ENCODE measurements around the gene SPEM3.

Gene SPEM3

GRCh38 chr17:7428557-7428956, at the start of gene SPEM3:
TSS of gene SPEM3 (plus strand) at chr17:7428857. CDS start at chr17:7428903, 46 bp downstream.
- Histone ChIP-seq H3K4me1 (ENCODE audit: insufficient read depth, low read length) (no peaks in the 10 kb centered on the region), H3K27me3 (ENCODE audit: control insufficient read depth in 1 of 2, insufficient read depth in 2 of 2, low read length in 2 of 2) (peaks cover 0 to 7% of the 10 kb centered on the region in 2 donors), H3K4me3 (ENCODE audit: low read depth in 1 of 2, low read length in 2 of 2) (no peak within 1 kb of the TSS), H3K9ac (ENCODE audit: low read length) (no peak within 1 kb of the TSS), H3K27ac (ENCODE audit: low read depth, low read length) (no peak within 1 kb of the TSS), H3K9me3 (ENCODE audit: low read length) (no peaks in the 10 kb centered on the region), H3K36me3 (ENCODE audit: insufficient read depth, low read length) (no peaks in the 10 kb centered on the region)

GRCh38 chr17:7379134-7379533, 49.5 kb upstream of the SPEM3 start:
- Histone ChIP-seq H3K9ac (ENCODE audit: low read length) (no peak overlapping the region), H3K9me3 (ENCODE audit: low read length) (no peaks in the 10 kb centered on the region), H3K4me3 (ENCODE audit: low read depth in 1 of 2, low read length in 2 of 2) (no peak overlapping the region), H3K27me3 (ENCODE audit: control insufficient read depth in 1 of 2, insufficient read depth in 2 of 2, low read length in 2 of 2) (no peaks in the 10 kb centered on the region), H3K27ac (ENCODE audit: low read depth, low read length) (no peak overlapping the region), H3K4me1 (ENCODE audit: insufficient read depth, low read length) (peaks cover 21% of the 10 kb centered on the region), H3K36me3 (ENCODE audit: insufficient read depth, low read length) (no peaks in the 10 kb centered on the region)

- Histone ChIP-seq H3K9me3 (ENCODE audit: low read length) (no peaks in the 10 kb centered on the region), H3K9ac (ENCODE audit: low read length) (no peak overlapping the region), H3K4me3 (ENCODE audit: low read depth in 1 of 2, low read length in 2 of 2) (peak overlapping the region; percentile 57 to 69), H3K27ac (ENCODE audit: low read depth, low read length) (peak overlapping the region; percentile 37), H3K36me3 (ENCODE audit: insufficient read depth, low read length) (no peaks in the 10 kb centered on the region), H3K27me3 (ENCODE audit: control insufficient read depth in 1 of 2, insufficient read depth in 2 of 2, low read length in 2 of 2) (no peaks in the 10 kb centered on the region), H3K4me1 (ENCODE audit: insufficient read depth, low read length) (peaks cover 21% of the 10 kb centered on the region)
These were observed 48.3 kb upstream of the SPEM3 start for GRCh38 chr17:7380321-7380720.

GRCh38 chr17:7380855-7381683, 47.6 kb upstream of the SPEM3 start, which contains the start of gene TNK1:
TSS of gene TNK1 (plus strand) at chr17:7381089. CDS start at chr17:7382927, 1,838 bp downstream.
- no peak within 1 kb of the TSS for H3K9ac ChIP-seq (ENCODE audit: low read length)
- no peaks in the 10 kb centered on the region for H3K9me3 ChIP-seq (ENCODE audit: low read length)
- H3K27ac ChIP-seq (ENCODE audit: low read depth, low read length): peak within 1 kb of the TSS; percentile 37
- H3K4me3 ChIP-seq (ENCODE audit: low read depth in 1 of 2, low read length in 2 of 2): peak within 1 kb of the TSS; percentile 57 to 69
- H3K27me3 ChIP-seq (ENCODE audit: control insufficient read depth in 1 of 2, insufficient read depth in 2 of 2, low read length in 2 of 2): no peaks in the 10 kb centered on the region
- peaks cover 21% of the 10 kb centered on the region for H3K4me1 ChIP-seq (ENCODE audit: insufficient read depth, low read length)
- no peaks in the 10 kb centered on the region for H3K36me3 ChIP-seq (ENCODE audit: insufficient read depth, low read length)

- peaks cover 21% of the 10 kb centered on the region for H3K4me1 ChIP-seq (ENCODE audit: insufficient read depth, low read length)
- H3K9ac ChIP-seq (ENCODE audit: low read length): no peak overlapping the region
- no peak overlapping the region for H3K27ac ChIP-seq (ENCODE audit: low read depth, low read length)
- no peaks in the 10 kb centered on the region for H3K36me3 ChIP-seq (ENCODE audit: insufficient read depth, low read length)
- H3K27me3 ChIP-seq (ENCODE audit: control insufficient read depth in 1 of 2, insufficient read depth in 2 of 2, low read length in 2 of 2): no peaks in the 10 kb centered on the region
- no peaks in the 10 kb centered on the region for H3K9me3 ChIP-seq (ENCODE audit: low read length)
- H3K4me3 ChIP-seq (ENCODE audit: low read depth in 1 of 2, low read length in 2 of 2): no peak overlapping the region
These were observed 45.8 kb upstream of the SPEM3 start for GRCh38 chr17:7382901-7383300.

- no peaks in the 10 kb centered on the region for H3K9me3 ChIP-seq (ENCODE audit: low read length)
- no peaks in the 10 kb centered on the region for H3K27me3 ChIP-seq (ENCODE audit: control insufficient read depth in 1 of 2, insufficient read depth in 2 of 2, low read length in 2 of 2)
- peak overlapping the region; percentile 48 to 56 for H3K4me3 ChIP-seq (ENCODE audit: low read depth in 1 of 2, low read length in 2 of 2)
- no peaks in the 10 kb centered on the region for H3K36me3 ChIP-seq (ENCODE audit: insufficient read depth, low read length)
- no peak overlapping the region for H3K9ac ChIP-seq (ENCODE audit: low read length)
- peaks cover 21% of the 10 kb centered on the region for H3K4me1 ChIP-seq (ENCODE audit: insufficient read depth, low read length)
- H3K27ac ChIP-seq (ENCODE audit: low read depth, low read length): no peak overlapping the region
These were observed 45.3 kb upstream of the SPEM3 start for GRCh38 chr17:7383371-7383741.

- H3K9me3 ChIP-seq (ENCODE audit: low read length): no peaks in the 10 kb centered on the region
- H3K4me1 ChIP-seq (ENCODE audit: insufficient read depth, low read length): peaks cover 21% of the 10 kb centered on the region
- H3K27ac ChIP-seq (ENCODE audit: low read depth, low read length): peak overlapping the region; percentile 39
- no peaks in the 10 kb centered on the region for H3K36me3 ChIP-seq (ENCODE audit: insufficient read depth, low read length)
- H3K27me3 ChIP-seq (ENCODE audit: control insufficient read depth in 1 of 2, insufficient read depth in 2 of 2, low read length in 2 of 2): no peaks in the 10 kb centered on the region
- peak overlapping the region; percentile 48 to 56 for H3K4me3 ChIP-seq (ENCODE audit: low read depth in 1 of 2, low read length in 2 of 2)
- H3K9ac ChIP-seq (ENCODE audit: low read length): no peak overlapping the region
These were observed 44.7 kb upstream of the SPEM3 start for GRCh38 chr17:7383742-7384488.

- Histone ChIP-seq H3K4me3 (ENCODE audit: low read depth in 1 of 2, low read length in 2 of 2) (peak overlapping the region; percentile 48 to 56), H3K9me3 (ENCODE audit: low read length) (no peaks in the 10 kb centered on the region), H3K27ac (ENCODE audit: low read depth, low read length) (peak overlapping the region; percentile 39), H3K4me1 (ENCODE audit: insufficient read depth, low read length) (peaks cover 21% of the 10 kb centered on the region), H3K9ac (ENCODE audit: low read length) (no peak overlapping the region), H3K27me3 (ENCODE audit: control insufficient read depth in 1 of 2, insufficient read depth in 2 of 2, low read length in 2 of 2) (no peaks in the 10 kb centered on the region), H3K36me3 (ENCODE audit: insufficient read depth, low read length) (no peaks in the 10 kb centered on the region)
These were observed 44.1 kb upstream of the SPEM3 start for GRCh38 chr17:7384489-7385081.

GRCh38 chr17:7388856-7389255, 39.8 kb upstream of the SPEM3 start:
- H3K27me3 ChIP-seq (ENCODE audit: control insufficient read depth in 1 of 2, insufficient read depth in 2 of 2, low read length in 2 of 2): no peaks in the 10 kb centered on the region
- no peak overlapping the region for H3K4me3 ChIP-seq (ENCODE audit: low read depth in 1 of 2, low read length in 2 of 2)
- peaks cover 8% of the 10 kb centered on the region for H3K4me1 ChIP-seq (ENCODE audit: insufficient read depth, low read length)
- H3K27ac ChIP-seq (ENCODE audit: low read depth, low read length): no peak overlapping the region
- H3K9me3 ChIP-seq (ENCODE audit: low read length): no peaks in the 10 kb centered on the region
- no peak overlapping the region for H3K9ac ChIP-seq (ENCODE audit: low read length)
- H3K36me3 ChIP-seq (ENCODE audit: insufficient read depth, low read length): peaks cover 6% of the 10 kb centered on the region

GRCh38 chr17:7389924-7390910, 38.4 kb upstream of the SPEM3 start:
- Histone ChIP-seq H3K9me3 (ENCODE audit: low read length) (no peaks in the 10 kb centered on the region), H3K36me3 (ENCODE audit: insufficient read depth, low read length) (peaks cover 6% of the 10 kb centered on the region), H3K4me3 (ENCODE audit: low read depth in 1 of 2, low read length in 2 of 2) (no peak overlapping the region), H3K4me1 (ENCODE audit: insufficient read depth, low read length) (peaks cover 8% of the 10 kb centered on the region), H3K27ac (ENCODE audit: low read depth, low read length) (no peak overlapping the region), H3K27me3 (ENCODE audit: control insufficient read depth in 1 of 2, insufficient read depth in 2 of 2, low read length in 2 of 2) (no peaks in the 10 kb centered on the region), H3K9ac (ENCODE audit: low read length) (no peak overlapping the region)

All from muscle layer of colon (tissue), 2 donors.